PC-3 (cell line): ENCODE results near the gene CBLN1. TPM values are rescaled to one million over a fixed set of nuclear protein-coding genes. Genes with fewer than 3 reads are reported as not detected.

Source experiments
- ATAC-seq: fragments of 200-7000 bp; cut with Tn5 transposase; 2 replicates; pipeline ENCODE4 v1.9.1; 2020; ENCODE audit warnings: mild to moderate bottlenecking, moderate library complexity
- Bru-seq: library from RNA; stranded (reverse); fragments of 400-500 nt; gene quantifications from one replicate; lab custom pipeline; 2021; lab: Mats Ljungman, UMichigan
- BruChase-seq, 2 experiments: library from RNA; stranded (reverse); fragments of 400-500 nt; gene quantifications; one replicate each; lab custom pipeline; 2021; lab: Mats Ljungman, UMichigan
- BruUV-seq: library from RNA; stranded (reverse); fragments of 400-500 nt; replicated peaks from 2 replicates; lab custom pipeline; 2021; lab: Mats Ljungman, UMichigan
- CTCF ChIA-PET: fragments of 300-600 bp; sonication (Branson Sonifier 250); formaldehyde crosslinking; loops from one replicate; lab custom pipeline; 2022; ENCODE audit warnings: antibody characterized with exemption; lab: Charles Lee
- POLR2A ChIA-PET: fragments of 300-600 bp; sonication (Branson Sonifier 250); formaldehyde crosslinking; loops from one replicate; lab custom pipeline; 2022; ENCODE audit warnings: antibody characterized with exemption; ENCODE audit not compliant: unreplicated experiment; lab: Charles Lee
- DNase-seq: peaks from one replicate; pipeline ENCODE4 v3.0.0-alpha.2; 2015
- H2AFZ ChIP-seq: fragments of 300-600 bp; sonication (generic); 2 replicates; pipeline ENCODE4 v1.6.0; 2016; ENCODE audit warnings: antibody characterized with exemption, low read length
- H3F3A ChIP-seq: fragments of 300-600 bp; sonication (generic); one replicate; pipeline ENCODE4 v1.6.0; 2017; ENCODE audit warnings: antibody characterized with exemption, low read length, control low read depth, mild to moderate bottlenecking; ENCODE audit not compliant: unreplicated experiment
- H3K27ac ChIP-seq: fragments of 300-600 bp; sonication (generic); 2 replicates; pipeline ENCODE4 v1.5.1; 2016; ENCODE audit warnings: mild to moderate bottlenecking, low read length
- H3K27me3 ChIP-seq: fragments of 300-600 bp; sonication (generic); 2 replicates; pipeline ENCODE4 v1.6.1; 2016; ENCODE audit warnings: low read length, mixed read lengths
- H3K36me3 ChIP-seq: fragments of 300-600 bp; sonication (generic); 2 replicates; pipeline ENCODE4 v1.6.1; 2016; ENCODE audit warnings: low read depth, mixed run types, low read length, mixed read lengths
- H3K4me1 ChIP-seq: fragments of 300-600 bp; sonication (generic); 2 replicates; pipeline ENCODE4 v1.5.1; 2016; ENCODE audit warnings: low read length; ENCODE audit not compliant: insufficient read depth
- H3K4me2 ChIP-seq: fragments of 300-600 bp; sonication (generic); 2 replicates; pipeline ENCODE4 v1.6.0; 2016; ENCODE audit warnings: low read length
- H3K4me3 ChIP-seq: fragments of 300-600 bp; sonication (generic); 2 replicates; pipeline ENCODE4 v1.5.1; 2016; ENCODE audit warnings: mild to moderate bottlenecking, low read length, mixed read lengths
- H3K79me2 ChIP-seq: fragments of 300-600 bp; sonication (generic); 2 replicates; pipeline ENCODE4 v1.6.1; 2017; ENCODE audit warnings: low read length, mixed read lengths
- H3K9ac ChIP-seq: fragments of 300-600 bp; sonication (generic); 2 replicates; pipeline ENCODE4 v1.6.0; 2016; ENCODE audit warnings: mild to moderate bottlenecking, low read length
- H3K9me2 ChIP-seq: fragments of 300-600 bp; sonication (generic); replicated peaks from 2 replicates; pipeline ENCODE4 v1.6.1; 2016; ENCODE audit warnings: mixed run types, low read length, mixed read lengths
- H3K9me3 ChIP-seq: fragments of 300-600 bp; sonication (generic); 2 replicates; pipeline ENCODE4 v1.6.1; 2016; ENCODE audit warnings: low read length, mixed read lengths
- H4K20me1 ChIP-seq: fragments of 300-600 bp; sonication (generic); 2 replicates; pipeline ENCODE4 v1.6.1; 2016; ENCODE audit warnings: low read length, mixed read lengths
- EZH2 ChIP-seq: fragments of 300-600 bp; sonication (generic); IDR thresholded peaks from one replicate; pipeline ENCODE4 v1.6.1; 2017; ENCODE audit warnings: antibody characterized with exemption, mild to moderate bottlenecking, low read length; ENCODE audit not compliant: unreplicated experiment
- EZH2phosphoT487 ChIP-seq: fragments of 300-600 bp; sonication (generic); IDR thresholded peaks from 2 replicates; pipeline ENCODE4 v1.6.1; 2018; ENCODE audit warnings: mild to moderate bottlenecking, antibody characterized with exemption, low read length, borderline replicate concordance
- intact Hi-C: fragments of 100-400 bp; cut with micrococcal nuclease; formaldehyde crosslinking; loops from 2 replicates; pipeline ENCODE4 v1.9.0; 2023
- long read RNA-seq: library from polyadenylated mRNA; unstranded; transcript quantifications from one replicate; pipeline ENCODE4 v2.0.0, GENCODE V29; 2021; ENCODE audit not compliant: unreplicated experiment
- total RNA-seq: library from RNA; depleted of rRNA; stranded (reverse); fragments of >200 nt; gene quantifications from 2 replicates; pipeline ENCODE4 v1.2.3, GENCODE V29; 2014; rRNA removed
- TF ChIP-seq, protein P1 (sequence below): fragments of 300-600 bp; sonication (generic); conservative IDR thresholded peaks from 2 replicates; pipeline ENCODE4 v1.5.1; 2017; ENCODE audit warnings: antibody characterized with exemption, low read depth, mild to moderate bottlenecking, low read length

Gene CBLN1
- total RNA-seq (0.04 TPM in 1 of 2 replicates, not detected in the other), Bru-seq, nascent RNA (not detected), BruChase-seq, experiment 1, labeled RNA remaining after a 6-hour chase (not detected), BruChase-seq, experiment 2, labeled RNA remaining after a 2-hour chase (not detected)
- long read RNA-seq, result 0 reads

DNA sequence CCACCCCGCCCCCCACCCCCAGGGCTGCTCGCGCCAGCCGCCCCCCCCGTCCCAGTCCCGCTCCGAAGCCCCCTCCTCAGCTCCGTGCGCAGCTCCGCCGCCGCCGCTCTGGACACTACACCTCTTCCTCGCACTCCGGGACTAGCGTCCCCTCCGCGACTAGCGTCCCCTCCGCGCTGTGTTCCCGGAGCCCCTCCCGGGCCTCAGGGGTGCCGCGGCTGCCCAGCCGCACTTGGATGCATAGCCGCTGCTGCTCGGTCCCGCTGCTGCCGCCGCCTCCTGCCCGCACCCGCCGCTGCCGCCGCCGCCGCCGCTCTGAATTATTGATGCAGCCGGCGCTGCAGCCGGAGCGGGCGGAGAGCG lies at the start of gene CBLN1:
Gene CBLN1 (minus strand): TSS at position 359 of the 363 bp plus-strand sequence. CDS start 373 bp downstream, outside the sequence.
- Histone ChIP-seq H2AFZ (0 out of 2 replicates have a peak within 1 kb of the TSS, but pooled peaks have one; percentile 34), H3K9me2 (no peaks in the 10 kb centered on the region), H3K9me3 (no peaks in the 10 kb centered on the region), H4K20me1 (no peaks in the 10 kb centered on the region), H3K79me2 (no peaks in the 10 kb centered on the region), H3K4me3 (no peak within 1 kb of the TSS), H3K4me2 (no peak within 1 kb of the TSS), H3K27me3 (peaks cover 49% of the 10 kb centered on the region), H3K9ac (no peak within 1 kb of the TSS), H3K4me1 (no peaks in the 10 kb centered on the region), H3F3A (no peaks in the 10 kb centered on the region), H3K27ac (no peak within 1 kb of the TSS), H3K36me3 (no peaks in the 10 kb centered on the region)
- no TSS peak for BruUV-seq
- ATAC-seq (no peak), DNase-seq (no peak)
- POLR2A ChIA-PET, result no interaction called here
- CTCF ChIA-PET, result no interaction called here
- TF ChIP-seq EZH2 (no peak), EZH2phosphoT487 (no peak)
- TF ChIP-seq, protein P1, sequence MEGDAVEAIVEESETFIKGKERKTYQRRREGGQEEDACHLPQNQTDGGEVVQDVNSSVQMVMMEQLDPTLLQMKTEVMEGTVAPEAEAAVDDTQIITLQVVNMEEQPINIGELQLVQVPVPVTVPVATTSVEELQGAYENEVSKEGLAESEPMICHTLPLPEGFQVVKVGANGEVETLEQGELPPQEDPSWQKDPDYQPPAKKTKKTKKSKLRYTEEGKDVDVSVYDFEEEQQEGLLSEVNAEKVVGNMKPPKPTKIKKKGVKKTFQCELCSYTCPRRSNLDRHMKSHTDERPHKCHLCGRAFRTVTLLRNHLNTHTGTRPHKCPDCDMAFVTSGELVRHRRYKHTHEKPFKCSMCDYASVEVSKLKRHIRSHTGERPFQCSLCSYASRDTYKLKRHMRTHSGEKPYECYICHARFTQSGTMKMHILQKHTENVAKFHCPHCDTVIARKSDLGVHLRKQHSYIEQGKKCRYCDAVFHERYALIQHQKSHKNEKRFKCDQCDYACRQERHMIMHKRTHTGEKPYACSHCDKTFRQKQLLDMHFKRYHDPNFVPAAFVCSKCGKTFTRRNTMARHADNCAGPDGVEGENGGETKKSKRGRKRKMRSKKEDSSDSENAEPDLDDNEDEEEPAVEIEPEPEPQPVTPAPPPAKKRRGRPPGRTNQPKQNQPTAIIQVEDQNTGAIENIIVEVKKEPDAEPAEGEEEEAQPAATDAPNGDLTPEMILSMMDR, result no peak
- intact Hi-C loops, result no loop called here

- no peak for TF ChIP-seq EZH2
- TF ChIP-seq, protein P1, result no peak
- TF ChIP-seq EZH2phosphoT487, result no peak
- intact Hi-C loops, result no loop called here
These were observed 49.0 kb upstream of the CBLN1 start for GRCh38 chr16:49330562-49331201.

DNA sequence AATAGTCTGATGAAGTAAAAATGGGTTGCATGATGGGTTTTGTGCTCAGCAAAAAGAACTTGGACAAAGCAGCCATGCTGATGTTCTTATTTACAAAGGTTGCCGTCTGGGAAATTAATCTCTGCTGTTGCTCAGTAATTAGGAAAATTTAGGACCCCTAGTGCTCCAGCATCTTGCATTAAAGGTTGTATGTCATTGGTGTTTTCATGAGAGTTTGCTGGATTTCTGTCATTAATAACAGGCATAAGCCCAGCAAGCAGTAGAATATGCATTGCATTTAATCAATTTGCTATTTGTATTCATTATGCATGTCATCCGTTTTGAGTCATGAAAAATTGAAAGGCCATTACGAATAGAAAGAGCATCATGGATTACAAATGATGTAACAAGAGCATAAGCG lies 46.7 kb upstream of the CBLN1 start:
- no peaks in the 10 kb centered on the region for H4K20me1 ChIP-seq
- no peak for ATAC-seq
- no peaks in the 10 kb centered on the region for H3K27me3 ChIP-seq
- H3F3A ChIP-seq, result no peaks in the 10 kb centered on the region
- H3K9ac ChIP-seq, result no peak overlapping the region
- DNase-seq, result no peak
- no peaks in the 10 kb centered on the region for H3K79me2 ChIP-seq
- H3K27ac ChIP-seq, result no peak overlapping the region
- no peaks in the 10 kb centered on the region for H3K9me3 ChIP-seq
- ChIA-PET CTCF (no interaction called here), POLR2A (no interaction called here)
- no peak overlapping the region for H3K4me3 ChIP-seq
- H3K4me1 ChIP-seq, result no peaks in the 10 kb centered on the region
- no peak overlapping the region for H3K4me2 ChIP-seq
- H2AFZ ChIP-seq, result no peak overlapping the region
- intact Hi-C loops, result no loop called here
- BruUV-seq, result no TSS peak
- TF ChIP-seq EZH2phosphoT487, result no peak
- TF ChIP-seq EZH2, result no peak
- TF ChIP-seq, protein P1, result no peak
- no peaks in the 10 kb centered on the region for H3K9me2 ChIP-seq
- H3K36me3 ChIP-seq, result no peaks in the 10 kb centered on the region

More at GRCh38 chr16:49330562-49331201, 49.0 kb upstream of the CBLN1 start:
- CTCF ChIA-PET, result no interaction called here
- POLR2A ChIA-PET, result no interaction called here
- Histone ChIP-seq H3K36me3 (no peaks in the 10 kb centered on the region), H3K9ac (no peak overlapping the region), H3K27ac (no peak overlapping the region), H2AFZ (no peak overlapping the region), H3K79me2 (no peaks in the 10 kb centered on the region), H3K9me2 (no peaks in the 10 kb centered on the region), H3K4me1 (no peaks in the 10 kb centered on the region), H3K4me2 (no peak overlapping the region), H3K27me3 (no peaks in the 10 kb centered on the region), H3K9me3 (no peaks in the 10 kb centered on the region), H3F3A (no peaks in the 10 kb centered on the region), H3K4me3 (no peak overlapping the region), H4K20me1 (no peaks in the 10 kb centered on the region)
- no peak for ATAC-seq
- no peak for DNase-seq
- BruUV-seq, result no TSS peak
